HG02943 (cell line): ENCODE measurements around the gene HHIPL1.

Source experiments
- ATAC-seq: cut with Tn5 transposase; IDR thresholded peaks from one replicate; pipeline ENCODE4 v1.9.1; 2021; ENCODE audit warnings: mild to moderate bottlenecking, low read depth, moderate library complexity; ENCODE audit not compliant: unreplicated experiment

Gene HHIPL1

GRCh38 chr14:99706107-99706900 lies 61.4 kb downstream of the HHIPL1 start:
- ATAC-seq = no peak

- ATAC-seq = no peak
These were observed 62.5 kb downstream of the HHIPL1 start for GRCh38 chr14:99707420-99707819.

- ATAC-seq = no peak
These were observed 63.0 kb downstream of the HHIPL1 start for GRCh38 chr14:99707921-99708320.

GRCh38 chr14:99708449-99708848 lies 63.5 kb downstream of the HHIPL1 start:
- ATAC-seq = no peak

- ATAC-seq = no peak
These were observed 69.0 kb downstream of the HHIPL1 start for GRCh38 chr14:99713972-99714371.

GRCh38 chr14:99715266-99716000 lies 70.5 kb downstream of the HHIPL1 start:
- ATAC-seq = no peak

- no peak for ATAC-seq
These were observed 71.3 kb downstream of the HHIPL1 start for GRCh38 chr14:99716091-99716849.

GRCh38 chr14:99716850-99717681 lies 72.1 kb downstream of the HHIPL1 start:
- no peak for ATAC-seq

GRCh38 chr14:99717682-99718013 lies 72.7 kb downstream of the HHIPL1 start:
- no peak for ATAC-seq

- no peak for ATAC-seq
These were observed 73.3 kb downstream of the HHIPL1 start for GRCh38 chr14:99718031-99718810.

- ATAC-seq = no peak
These were observed 73.9 kb downstream of the HHIPL1 start for GRCh38 chr14:99718811-99719192.

- ATAC-seq = no peak
These were observed 76.2 kb downstream of the HHIPL1 start for GRCh38 chr14:99720941-99721791.

- ATAC-seq = no peak
These were observed 77.0 kb downstream of the HHIPL1 start for GRCh38 chr14:99721792-99722516.

GRCh38 chr14:99722741-99723140 lies 77.8 kb downstream of the HHIPL1 start:
- ATAC-seq = no peak

GRCh38 chr14:99724196-99724891 lies 79.4 kb downstream of the HHIPL1 start:
- no peak for ATAC-seq

GRCh38 chr14:99724939-99725773 lies 80.2 kb downstream of the HHIPL1 start:
- ATAC-seq = no peak
